BJ (cell line): ENCODE results near the gene DCLK1. TPM values are rescaled to one million over a fixed set of nuclear protein-coding genes. Genes with fewer than 3 reads are reported as not detected.
A peak's percentile ranks its signal among the peaks of the same experiment; 100 is the strongest.
"Not testable (repeated sequence)": the region's sequence is repeated elsewhere in the genome, so short reads cannot be mapped to it uniquely, and the experiment has no call there.

Experiments
- CTCF ChIA-PET: fragments of 350-600 bp; formaldehyde crosslinking; extraction: SDS; loops from one replicate; lab custom pipeline; 2021; ENCODE audit warnings: antibody characterized with exemption, inconsistent platforms; lab: Yijun Ruan, JAX
- POLR2A ChIA-PET: fragments of 300-600 bp; sonication (Branson Sonifier 250); formaldehyde crosslinking; extraction: SDS; loops from one replicate; lab custom pipeline; 2021; ENCODE audit warnings: antibody characterized with exemption; lab: Charles Lee
- DNase-seq: peaks from one replicate; pipeline ENCODE4 v3.0.0-alpha.2; 2011; ENCODE audit warnings: low read depth
- H3K27me3 ChIP-seq: 2 replicates; pipeline ENCODE4 v1.6.0; 2011; ENCODE audit warnings: low read length; ENCODE audit not compliant: control insufficient read depth, insufficient read depth
- H3K36me3 ChIP-seq: 2 replicates; pipeline ENCODE4 v1.5.1; 2011; ENCODE audit warnings: low read length; ENCODE audit not compliant: control insufficient read depth, insufficient read depth
- H3K4me3 ChIP-seq: 2 replicates; pipeline ENCODE4 v1.5.1; 2011; ENCODE audit warnings: low read depth, mild to moderate bottlenecking, control low read depth, low read length
- polyA plus RNA-seq: library from polyadenylated mRNA; depleted of rRNA; stranded (reverse); fragments of >200 nt; gene quantifications from 2 replicates; pipeline ENCODE4 v1.2.3, GENCODE V29; 2011
- TF ChIP-seq, protein P1 (sequence below): IDR thresholded peaks from 2 replicates; pipeline ENCODE4 v1.5.1; 2011; ENCODE audit warnings: low read depth, mild to moderate bottlenecking, control low read depth, inconsistent platforms, low read length, moderate library complexity; ENCODE audit not compliant: insufficient read depth

DCLK1 gene
- polyA plus RNA-seq, 1 experiment = 1.1 TPM

DNA sequence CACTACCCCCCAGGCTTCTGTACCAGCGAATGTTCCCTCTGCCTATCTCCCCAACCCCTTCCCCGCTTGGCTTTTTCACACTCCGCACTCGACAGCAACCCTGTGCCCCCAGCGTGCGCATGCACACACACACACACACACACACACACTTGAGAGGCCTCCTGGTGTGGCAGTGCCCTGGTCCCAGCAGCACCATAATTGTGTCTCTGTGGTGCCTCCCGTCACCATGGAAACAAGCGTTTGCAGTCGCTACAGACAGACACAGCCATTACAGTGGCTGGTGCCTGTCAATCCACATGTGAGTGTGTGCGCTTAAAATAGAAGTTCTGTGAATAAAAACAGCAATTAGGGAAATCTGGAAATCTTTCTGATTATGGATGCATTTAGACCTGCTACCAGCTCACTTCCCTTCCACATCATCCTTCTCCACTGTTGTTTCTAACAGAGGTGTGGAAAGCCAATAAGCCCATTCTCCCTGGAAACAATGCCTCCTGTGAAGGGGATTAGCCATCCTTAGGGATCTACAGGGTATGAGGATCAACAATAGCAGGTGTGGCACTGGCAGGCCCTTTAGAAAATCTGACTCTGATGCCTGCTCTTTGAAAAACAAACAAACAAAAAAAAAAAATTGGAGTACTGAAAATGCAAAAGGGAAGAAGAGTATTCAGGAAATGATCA, 146.3 kb downstream of the DCLK1 start:
- ChIA-PET CTCF (no interaction called here), POLR2A (no interaction called here)
- TF ChIP-seq, protein P1, sequence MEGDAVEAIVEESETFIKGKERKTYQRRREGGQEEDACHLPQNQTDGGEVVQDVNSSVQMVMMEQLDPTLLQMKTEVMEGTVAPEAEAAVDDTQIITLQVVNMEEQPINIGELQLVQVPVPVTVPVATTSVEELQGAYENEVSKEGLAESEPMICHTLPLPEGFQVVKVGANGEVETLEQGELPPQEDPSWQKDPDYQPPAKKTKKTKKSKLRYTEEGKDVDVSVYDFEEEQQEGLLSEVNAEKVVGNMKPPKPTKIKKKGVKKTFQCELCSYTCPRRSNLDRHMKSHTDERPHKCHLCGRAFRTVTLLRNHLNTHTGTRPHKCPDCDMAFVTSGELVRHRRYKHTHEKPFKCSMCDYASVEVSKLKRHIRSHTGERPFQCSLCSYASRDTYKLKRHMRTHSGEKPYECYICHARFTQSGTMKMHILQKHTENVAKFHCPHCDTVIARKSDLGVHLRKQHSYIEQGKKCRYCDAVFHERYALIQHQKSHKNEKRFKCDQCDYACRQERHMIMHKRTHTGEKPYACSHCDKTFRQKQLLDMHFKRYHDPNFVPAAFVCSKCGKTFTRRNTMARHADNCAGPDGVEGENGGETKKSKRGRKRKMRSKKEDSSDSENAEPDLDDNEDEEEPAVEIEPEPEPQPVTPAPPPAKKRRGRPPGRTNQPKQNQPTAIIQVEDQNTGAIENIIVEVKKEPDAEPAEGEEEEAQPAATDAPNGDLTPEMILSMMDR = no peak
- Histone ChIP-seq H3K36me3 (no peaks in the 10 kb centered on the region), H3K27me3 (no peaks in the 10 kb centered on the region), H3K4me3 (no peak overlapping the region)
- DNase-seq = no peak

DNA sequence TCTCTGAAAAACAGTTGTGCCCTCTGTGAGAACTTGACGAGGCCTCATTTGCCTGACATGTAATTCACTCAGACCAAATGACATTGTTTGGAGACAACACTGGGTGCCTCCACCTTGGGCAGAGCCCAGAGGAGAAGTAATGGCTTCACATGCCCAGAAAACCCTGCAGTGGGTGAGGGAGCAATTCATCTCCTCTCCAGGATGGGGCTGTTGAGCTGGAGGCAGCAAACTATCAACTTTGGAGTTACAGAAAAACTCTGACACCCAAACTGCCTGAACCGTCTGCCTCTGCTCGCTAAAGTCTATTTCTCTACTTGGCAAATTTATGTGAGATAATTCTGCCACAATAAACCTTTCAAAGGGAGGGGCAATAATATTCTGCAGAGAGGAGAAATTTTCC, 146.9 kb downstream of the DCLK1 start:
- Histone ChIP-seq H3K36me3 (no peaks in the 10 kb centered on the region), H3K4me3 (no peak overlapping the region), H3K27me3 (no peaks in the 10 kb centered on the region)
- ChIA-PET CTCF (no interaction called here), POLR2A (no interaction called here)
- TF ChIP-seq, protein P1 = no peak
- DNase-seq = no peak

DNA sequence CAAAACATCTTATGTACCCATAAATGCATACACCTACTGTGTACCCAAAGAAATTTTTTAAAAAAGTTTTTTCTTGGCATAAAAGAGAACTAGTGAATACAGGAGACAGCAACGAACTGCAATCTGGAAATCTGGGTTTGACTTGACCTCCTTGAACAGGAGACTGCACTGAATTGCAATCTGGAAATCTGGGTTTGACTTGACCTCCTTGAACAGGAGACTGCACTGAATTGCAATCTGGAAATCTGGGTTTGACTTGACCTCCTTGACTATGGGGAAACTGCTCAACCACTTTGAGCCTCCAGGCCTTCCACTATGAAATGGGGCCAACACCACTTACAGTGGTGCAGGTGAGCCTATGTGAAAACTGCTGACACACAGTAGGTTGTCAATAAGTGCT, 147.5 kb downstream of the DCLK1 start:
- POLR2A ChIA-PET, H3K27me3 ChIP-seq, H3K4me3 ChIP-seq, CTCF ChIA-PET, H3K36me3 ChIP-seq, DNase-seq: not testable (repeated sequence)

DNA sequence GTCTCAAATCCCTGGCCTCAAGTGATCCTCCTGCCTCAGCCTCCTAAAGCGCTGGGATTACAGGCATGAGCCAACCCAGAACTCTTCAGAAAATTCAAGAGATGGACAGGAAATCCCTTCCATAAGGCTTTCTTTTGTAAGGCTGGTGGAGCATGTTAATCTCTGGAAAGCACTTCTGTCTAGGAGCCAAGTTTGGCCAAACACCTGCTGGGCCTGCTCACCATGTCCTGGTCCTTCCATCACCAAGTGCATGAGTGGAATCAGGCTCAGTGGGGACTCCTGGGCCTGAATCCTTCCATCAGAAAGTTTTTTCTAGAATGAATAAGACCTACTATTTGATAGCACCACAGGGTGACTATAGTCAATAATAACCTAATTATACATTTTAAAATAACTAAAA, 148.0 kb downstream of the DCLK1 start:
- H3K4me3 ChIP-seq = no peak overlapping the region
- CTCF ChIA-PET = no interaction called here
- no peak for DNase-seq
- TF ChIP-seq, protein P1 = no peak
- POLR2A ChIA-PET = no interaction called here
- H3K27me3 ChIP-seq = no peaks in the 10 kb centered on the region
- no peaks in the 10 kb centered on the region for H3K36me3 ChIP-seq

DNA sequence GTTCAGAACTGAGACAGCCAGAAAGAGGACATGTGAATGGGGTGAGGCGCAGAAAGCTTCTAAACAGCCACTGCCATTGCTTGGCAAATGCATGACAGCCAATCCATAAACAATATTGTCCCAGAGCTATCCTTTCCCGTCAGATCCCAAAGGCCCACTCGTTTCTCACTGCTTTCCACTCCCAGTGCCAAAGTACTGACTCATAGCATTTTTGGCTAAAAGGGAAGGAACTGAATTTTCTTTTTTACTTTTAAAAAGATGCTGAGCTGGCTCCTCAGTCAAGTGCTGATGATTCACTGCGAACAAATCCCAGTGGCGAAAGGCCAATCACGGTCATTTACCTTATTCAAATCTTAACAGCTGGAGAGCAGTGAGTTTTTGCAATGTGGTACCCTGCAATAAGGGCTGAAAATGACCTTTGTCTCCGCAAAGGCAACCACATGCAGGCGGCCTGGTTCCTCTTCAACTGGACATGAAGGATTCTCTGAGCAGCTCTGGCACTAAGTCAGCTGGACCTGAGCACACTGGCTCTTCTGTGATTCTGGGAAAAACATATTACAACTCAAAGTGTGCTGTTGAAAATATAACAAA, 151.7 kb downstream of the DCLK1 start:
- ChIA-PET CTCF (interaction anchor here (0.6 to 6.5 kb wide), 23 partner anchors 9 to 879 kb away, joined by 3 to 296 read pairs (median 4); partner anchors contain the start of gene SOHLH2), POLR2A (no interaction called here)
- H3K4me3 ChIP-seq = no peak overlapping the region
- no peaks in the 10 kb centered on the region for H3K36me3 ChIP-seq
- no peaks in the 10 kb centered on the region for H3K27me3 ChIP-seq
- TF ChIP-seq, protein P1 = no peak
- peak; percentile 82 for DNase-seq
